Urothelium cell line (cell line): Measurements from ENCODE around the gene PARD3.
"Not testable (repeated sequence)": the region's sequence is repeated elsewhere in the genome, so short reads cannot be mapped to it uniquely, and the experiment has no call there.

ENCODE experiments used
- DNase-seq: peaks from one replicate; pipeline ENCODE4 v3.0.0; 2011; ENCODE audit warnings: low spot score, mixed read lengths
- FAIRE-seq: peaks from 2 replicates; lab custom pipeline; 2011; peaks lifted over from hg19 to GRCh38; lab: Jason Lieb, UNC

PARD3 gene

GRCh38 chr10:34292194-34292565 lies 522.9 kb downstream of the PARD3 start:
- no peak for DNase-seq
- FAIRE-seq, result no peak

GRCh38 chr10:34291466-34292193 lies 523.5 kb downstream of the PARD3 start:
- FAIRE-seq (peak; percentile 37), DNase-seq (no peak)

GRCh38 chr10:34290412-34291081 lies 524.5 kb downstream of the PARD3 start:
- no peak for FAIRE-seq

GRCh38 chr10:34288634-34289033 lies 526.5 kb downstream of the PARD3 start:
- FAIRE-seq (no peak), DNase-seq (no peak)

More at GRCh38 chr10:34290412-34291081, 524.5 kb downstream of the PARD3 start:
- DNase-seq, result no peak

GRCh38 chr10:34286136-34286739 lies 528.9 kb downstream of the PARD3 start:
- DNase-seq (peak; percentile 27), FAIRE-seq (no peak)

GRCh38 chr10:34281661-34282582 lies 533.2 kb downstream of the PARD3 start:
- DNase-seq, result no peak
- FAIRE-seq, result no peak

GRCh38 chr10:34280599-34281374 lies 534.3 kb downstream of the PARD3 start:
- FAIRE-seq (peak; percentile 83), DNase-seq (peak; percentile 67)

- no peak for DNase-seq
- FAIRE-seq, result no peak
These were observed 539.4 kb downstream of the PARD3 start for GRCh38 chr10:34275626-34276130.

DNA sequence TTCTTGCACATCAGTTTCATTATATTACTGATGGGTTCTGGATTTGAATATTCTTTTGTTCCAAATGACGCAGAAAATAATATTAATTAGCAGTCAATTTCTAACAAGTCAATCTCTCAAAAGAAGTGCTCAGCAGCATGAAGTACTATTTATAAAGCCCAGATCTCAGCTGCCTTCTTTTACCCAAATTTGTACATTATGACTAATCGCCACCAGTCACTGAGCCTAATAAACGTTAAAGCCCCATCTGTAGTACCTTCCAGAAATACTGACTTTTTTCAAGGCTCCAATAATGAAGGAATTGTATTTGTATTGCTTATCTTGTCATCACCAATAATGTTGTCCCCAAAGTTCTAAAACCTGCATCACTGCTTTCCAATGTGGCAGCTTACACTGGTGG lies 540.2 kb downstream of the PARD3 start:
- FAIRE-seq, result no peak

GRCh38 chr10:34273340-34273739 lies 541.8 kb downstream of the PARD3 start:
- no peak for FAIRE-seq
- DNase-seq, result no peak

More for the DNA sequence above, 540.2 kb downstream of the PARD3 start:
- DNase-seq, result no peak

DNA sequence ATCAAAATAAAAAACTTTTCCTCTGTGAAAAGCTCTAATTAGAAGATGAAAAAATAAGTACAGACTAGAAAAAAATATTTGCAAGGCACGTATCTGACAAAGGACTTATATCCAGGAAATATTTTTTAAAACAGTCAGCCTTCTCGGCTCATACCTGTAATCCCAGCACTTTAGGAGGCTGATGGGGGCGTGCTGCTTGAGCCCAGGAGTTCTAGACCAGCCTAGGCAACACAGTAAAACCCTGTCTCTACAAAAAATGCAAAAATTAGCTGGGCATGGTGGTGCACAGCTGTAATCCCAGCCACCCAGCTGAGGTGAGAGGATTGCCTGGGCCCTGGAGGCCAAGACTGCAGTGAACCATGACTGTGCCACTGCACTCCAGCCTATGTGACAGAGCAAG lies 542.8 kb downstream of the PARD3 start:
- FAIRE-seq (no peak), DNase-seq (no peak)

- FAIRE-seq, DNase-seq: not testable (repeated sequence)
These were observed 546.7 kb downstream of the PARD3 start for GRCh38 chr10:34268410-34268809.

GRCh38 chr10:34262985-34263384 lies 552.1 kb downstream of the PARD3 start:
- FAIRE-seq (no peak), DNase-seq (no peak)

GRCh38 chr10:34260904-34261303 lies 554.2 kb downstream of the PARD3 start:
- DNase-seq (no peak), FAIRE-seq (no peak)

DNA sequence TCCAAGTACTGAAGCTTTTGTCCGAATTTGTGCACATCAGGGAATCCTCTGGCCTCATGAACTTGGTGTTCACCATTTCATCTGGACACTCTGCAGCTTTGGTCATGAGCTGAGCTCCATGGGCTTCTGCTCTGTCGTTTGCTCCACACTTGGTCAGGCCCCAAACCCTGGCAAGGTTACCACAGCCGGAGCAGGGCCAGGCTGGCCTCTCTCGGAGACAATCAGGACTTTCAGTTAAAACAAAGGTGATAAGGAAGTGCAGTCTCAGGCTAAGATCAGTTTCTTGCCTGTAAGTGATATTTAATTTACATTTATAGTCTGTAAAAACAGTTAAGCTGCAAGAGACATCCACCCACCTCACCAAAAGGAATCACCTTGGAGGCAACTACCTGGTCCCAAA lies 558.9 kb downstream of the PARD3 start:
- no peak for DNase-seq
- no peak for FAIRE-seq

DNA sequence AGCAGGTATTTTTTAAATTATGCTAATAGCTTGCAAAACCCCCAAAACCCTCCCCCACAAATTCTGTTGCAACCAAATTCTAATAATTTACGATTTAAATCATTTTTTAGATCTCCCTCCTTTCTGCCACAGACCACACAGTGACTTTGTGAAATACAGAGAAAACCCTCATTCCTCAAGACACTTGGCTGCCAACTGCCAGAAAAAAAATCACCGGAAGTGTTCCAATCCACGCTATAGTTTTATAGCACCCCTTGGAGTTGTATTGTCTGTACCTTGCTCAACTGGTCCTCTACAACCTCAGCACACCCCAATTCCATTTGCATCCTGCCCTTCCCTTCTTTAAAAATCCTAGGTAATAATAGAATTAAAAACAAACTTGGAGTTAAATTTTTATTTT lies 560.1 kb downstream of the PARD3 start:
- FAIRE-seq (no peak), DNase-seq (peak; percentile 18)

GRCh38 chr10:34254596-34254995 lies 560.5 kb downstream of the PARD3 start:
- DNase-seq (peak; percentile 86), FAIRE-seq (no peak)

- DNase-seq (peak; percentile 55), FAIRE-seq (peak; percentile 86)
These were observed 563.0 kb downstream of the PARD3 start for GRCh38 chr10:34252111-34252510.

DNA sequence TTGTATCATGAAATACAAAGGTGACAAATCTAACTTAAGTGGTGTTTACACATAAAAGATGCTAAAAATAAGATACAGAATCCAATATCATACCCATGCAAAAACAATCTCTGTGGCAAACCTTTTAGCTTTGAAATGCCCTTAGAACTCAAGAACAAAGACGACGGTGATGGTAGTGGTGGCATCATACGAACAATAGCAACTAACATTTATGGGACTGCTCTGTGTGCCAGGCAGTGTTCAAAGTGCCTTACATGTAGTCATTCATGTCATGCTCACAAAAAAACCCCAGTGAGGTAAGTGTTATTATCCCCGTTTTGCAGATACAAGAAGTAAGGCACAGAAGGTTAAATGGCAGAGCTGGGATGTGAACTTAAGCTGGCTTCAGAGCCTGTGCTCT lies 563.9 kb downstream of the PARD3 start:
- FAIRE-seq (no peak), DNase-seq (no peak)

- no peak for FAIRE-seq
These were observed 564.4 kb downstream of the PARD3 start for GRCh38 chr10:34250722-34251121.

More at GRCh38 chr10:34250722-34251121, 564.4 kb downstream of the PARD3 start:
- DNase-seq, result no peak
